Neural cell (in vitro differentiated cells): ENCODE results near the gene EMC7. TPM values are rescaled to one million over a fixed set of nuclear protein-coding genes. Genes with fewer than 3 reads are reported as not detected.

Experiments
- H2AFZ ChIP-seq: fragments of 200-600, 300-800 bp; sonication (generic), shearing (Covaris generic); 2 replicates; pipeline ENCODE4 v1.6.0; 2014; ENCODE audit warnings: low read depth, mild to moderate bottlenecking, antibody characterized with exemption, low read length, moderate library complexity
- H3F3A ChIP-seq: fragments of 200-600 bp; shearing (Covaris generic); 2 replicates; pipeline ENCODE4 v1.6.1; 2016; ENCODE audit warnings: mild to moderate bottlenecking, moderate library complexity, mixed read lengths, antibody characterized with exemption, low read length; ENCODE audit not compliant: insufficient read depth, poor library complexity, severe bottlenecking
- H3K27ac ChIP-seq: fragments of 200-600, 300-800 bp; sonication (generic), shearing (Covaris generic); 2 replicates; pipeline ENCODE4 v1.5.1; 2014; ENCODE audit warnings: mild to moderate bottlenecking, low read length, moderate library complexity
- H3K27me3 ChIP-seq: fragments of 300-800, 200-600 bp; sonication (generic), shearing (Covaris generic); 2 replicates; pipeline ENCODE4 v1.6.0; 2014; ENCODE audit warnings: mild to moderate bottlenecking, low read depth, low read length, moderate library complexity; ENCODE audit not compliant: insufficient read depth
- H3K36me3 ChIP-seq: fragments of 300-800, 200-600 bp; sonication (generic), shearing (Covaris generic); 2 replicates; pipeline ENCODE4 v1.5.1; 2014; ENCODE audit warnings: mild to moderate bottlenecking, antibody characterized with exemption, low read length, moderate library complexity; ENCODE audit not compliant: insufficient read depth
- H3K4me2 ChIP-seq: fragments of 300-800, 200-600 bp; sonication (generic), shearing (Covaris generic); 2 replicates; pipeline ENCODE4 v1.6.0; 2014; ENCODE audit warnings: mild to moderate bottlenecking, low read length
- H3K4me3 ChIP-seq: fragments of 300-800, 200-600 bp; sonication (generic), shearing (Covaris generic); 2 replicates; pipeline ENCODE4 v1.5.1; 2014; ENCODE audit warnings: mild to moderate bottlenecking, low read length, moderate library complexity
- H3K79me2 ChIP-seq: fragments of 200-600 bp; shearing (Covaris generic); replicated peaks from 2 replicates; pipeline ENCODE4 v1.6.0; 2014; ENCODE audit warnings: mild to moderate bottlenecking, low read length, moderate library complexity; ENCODE audit not compliant: insufficient read depth
- H3K9ac ChIP-seq: fragments of 300-800, 200-600 bp; sonication (generic), shearing (Covaris generic); 2 replicates; pipeline ENCODE4 v1.6.1; 2016; ENCODE audit warnings: mild to moderate bottlenecking, low read length, mixed read lengths
- H3K9me2 ChIP-seq: fragments of 200-600 bp; shearing (Covaris generic); 2 replicates; pipeline ENCODE4 v1.6.1; 2016; ENCODE audit warnings: mild to moderate bottlenecking, low read length, mixed read lengths; ENCODE audit not compliant: insufficient read depth
- H3K9me3 ChIP-seq: fragments of 200-600, 300-800 bp; sonication (generic), shearing (Covaris generic); 2 replicates; pipeline ENCODE4 v1.6.1; 2016; ENCODE audit warnings: mild to moderate bottlenecking, mixed run types, low read length, moderate library complexity, mixed read lengths
- H4K20me1 ChIP-seq: fragments of 200-600 bp; shearing (Covaris generic); 2 replicates; pipeline ENCODE4 v1.6.1; 2016; ENCODE audit warnings: mild to moderate bottlenecking, mixed run types; ENCODE audit not compliant: insufficient read depth
- CTCF ChIP-seq: fragments of 450-650 bp; IDR thresholded peaks from 2 replicates; pipeline ENCODE4 v1.5.1; 2014; ENCODE audit warnings: antibody characterized with exemption, mild to moderate bottlenecking, moderate library complexity; ENCODE audit not compliant: poor library complexity, severe bottlenecking
- EP300 ChIP-seq: fragments of 450-650 bp; conservative IDR thresholded peaks from 2 replicates; pipeline ENCODE4 v1.6.1; 2014; ENCODE audit warnings: antibody characterized with exemption, mild to moderate bottlenecking, moderate library complexity; ENCODE audit not compliant: poor library complexity, severe bottlenecking
- EZH2 ChIP-seq: fragments of 200-600, 300-800 bp; shearing (Covaris generic), sonication (generic); IDR thresholded peaks from 2 replicates; pipeline ENCODE4 v1.6.1; 2014; ENCODE audit warnings: antibody characterized with exemption, low read length, borderline replicate concordance, mild to moderate bottlenecking; ENCODE audit not compliant: insufficient read depth, poor library complexity, severe bottlenecking
- MXI1 ChIP-seq: fragments of 450-650 bp; conservative IDR thresholded peaks from 2 replicates; pipeline ENCODE4 v1.6.1; 2014; ENCODE audit warnings: antibody characterized with exemption, mild to moderate bottlenecking; ENCODE audit not compliant: poor library complexity, severe bottlenecking
- POLR2AphosphoS5 ChIP-seq: IDR thresholded peaks from 2 replicates; pipeline ENCODE4 v1.6.1; 2012
- RAD21 ChIP-seq: fragments of 450-650 bp; conservative IDR thresholded peaks from 2 replicates; pipeline ENCODE4 v1.6.1; 2014; ENCODE audit warnings: antibody characterized with exemption, mild to moderate bottlenecking, moderate library complexity
- REST ChIP-seq: IDR thresholded peaks from 2 replicates; pipeline ENCODE4 v1.6.1; 2012; ENCODE audit warnings: borderline replicate concordance
- SMC3 ChIP-seq: fragments of 450-650 bp; conservative IDR thresholded peaks from 2 replicates; pipeline ENCODE4 v1.6.1; 2014; ENCODE audit warnings: antibody characterized with exemption, mild to moderate bottlenecking, moderate library complexity; ENCODE audit not compliant: poor library complexity
- TAF1 ChIP-seq: IDR thresholded peaks from 2 replicates; pipeline ENCODE4 v1.6.1; 2012; ENCODE audit warnings: low read depth
- polyA plus RNA-seq: library from polyadenylated mRNA; depleted of rRNA; stranded (reverse); fragments of >200 nt; gene quantifications from 2 replicates; pipeline ENCODE4 v1.2.3, GENCODE V29; 2014

The EMC7 gene
- polyA plus RNA-seq, 1 donor from 2014 or later, result 65.7 TPM

- Histone ChIP-seq H3K9ac (no peak overlapping the region), H3F3A (no peaks in the 10 kb centered on the region), H3K27ac (no peak overlapping the region), H3K9me2 (no peaks in the 10 kb centered on the region), H3K4me2 (no peak overlapping the region), H4K20me1 (no peaks in the 10 kb centered on the region), H3K79me2 (no peaks in the 10 kb centered on the region), H3K9me3 (no peaks in the 10 kb centered on the region), H3K27me3 (no peaks in the 10 kb centered on the region), H3K4me3 (no peak overlapping the region), H2AFZ (no peak overlapping the region), H3K36me3 (no peaks in the 10 kb centered on the region)
- TF ChIP-seq REST (no peak), EZH2 (no peak), RAD21 (peak; percentile 62), POLR2AphosphoS5 (no peak), TAF1 (no peak), MXI1 (no peak), EP300 (no peak), SMC3 (peak; percentile 49), CTCF (peak; percentile 57)
Measured at GRCh38 chr15:34109797-34110663, 8.4 kb upstream of the EMC7 start.

GRCh38 chr15:34107315-34107714 lies 5.7 kb upstream of the EMC7 start:
- Histone ChIP-seq H3K4me3 (no peak overlapping the region), H3K27ac (no peak overlapping the region)

More at GRCh38 chr15:34107315-34107714, 5.7 kb upstream of the EMC7 start:
- Histone ChIP-seq H3F3A (no peaks in the 10 kb centered on the region), H3K36me3 (no peaks in the 10 kb centered on the region), H3K9me3 (no peaks in the 10 kb centered on the region), H3K4me2 (no peak overlapping the region), H4K20me1 (no peaks in the 10 kb centered on the region), H2AFZ (no peak overlapping the region), H3K79me2 (no peaks in the 10 kb centered on the region), H3K9ac (no peak overlapping the region), H3K27me3 (no peaks in the 10 kb centered on the region), H3K9me2 (no peaks in the 10 kb centered on the region)
- no peak for TF ChIP-seq RAD21
- no peak for TF ChIP-seq REST
- no peak for TF ChIP-seq CTCF
- TF ChIP-seq POLR2AphosphoS5, result no peak
- no peak for TF ChIP-seq EZH2
- TF ChIP-seq SMC3, result no peak
- TF ChIP-seq TAF1, result no peak
